SJSA1 (cell line): ENCODE data around the gene ACSF3. TPM values are rescaled to one million over a fixed set of nuclear protein-coding genes. Genes with fewer than 3 reads are reported as not detected.
A peak's percentile ranks its signal among the peaks of the same experiment; 100 is the strongest.
"Not testable (repeated sequence)": the region's sequence is repeated elsewhere in the genome, so short reads cannot be mapped to it uniquely, and the experiment has no call there.

ENCODE experiments used
- DNase-seq, 2 experiments: peaks; one replicate each; pipeline ENCODE4 v3.0.0-alpha.2; 2015 to 2020; ENCODE audit warnings: low spot score in 2 of 2, low read depth in 1 of 2
- H3K27ac ChIP-seq: fragments of 250-450 bp; sonication (Bioruptor Pico); 2 replicates; pipeline ENCODE4 v1.5.1; 2020; ENCODE audit warnings: mild to moderate bottlenecking, moderate library complexity
- H3K27me3 ChIP-seq: fragments of 250-450 bp; sonication (Bioruptor Pico); replicated peaks from 2 replicates; pipeline ENCODE4 v1.5.1; 2020; ENCODE audit warnings: mild to moderate bottlenecking, moderate library complexity
- H3K36me3 ChIP-seq: fragments of 250-450 bp; sonication (Bioruptor Pico); 2 replicates; pipeline ENCODE4 v1.5.1; 2020; ENCODE audit warnings: mild to moderate bottlenecking
- H3K4me1 ChIP-seq: fragments of 250-450 bp; sonication (Bioruptor Pico); replicated peaks from 2 replicates; pipeline ENCODE4 v1.6.1; 2021; ENCODE audit warnings: mild to moderate bottlenecking
- H3K4me3 ChIP-seq: fragments of 250-450 bp; sonication (Bioruptor Pico); 2 replicates; pipeline ENCODE4 v1.5.1; 2020; ENCODE audit warnings: mild to moderate bottlenecking
- H3K9me3 ChIP-seq: fragments of 250-450 bp; sonication (Bioruptor Pico); replicated peaks from 2 replicates; pipeline ENCODE4 v1.5.1; 2020; ENCODE audit warnings: mild to moderate bottlenecking
- total RNA-seq: library from RNA; depleted of rRNA; stranded (reverse); fragments of >200 nt; shearing (Covaris generic); gene quantifications from 2 replicates; pipeline ENCODE4 v1.2.3, GENCODE V29; 2014

The ACSF3 gene
- total RNA-seq, 1 experiment from 2014 or later, result 31.7 TPM

- not testable (repeated sequence) for H3K36me3 ChIP-seq, H3K9me3 ChIP-seq, H3K27ac ChIP-seq, H3K27me3 ChIP-seq, H3K4me1 ChIP-seq
- peak overlapping the region; percentile 43 for H3K4me3 ChIP-seq
- DNase-seq, result peak; percentile 72 to 94
Observed at GRCh38 chr16:89192186-89192955, 98.7 kb downstream of the ACSF3 start.

GRCh38 chr16:89192956-89193575 lies 99.4 kb downstream of the ACSF3 start:
- peak in 1 of 2 experiments; percentile 88 for DNase-seq
- 0 out of 2 replicates have a peak, but pooled peaks cover 2% of the 10 kb centered on the region for H3K27me3 ChIP-seq
- H3K4me1 ChIP-seq, result peaks cover 4% of the 10 kb centered on the region
- H3K4me3 ChIP-seq, result no peak overlapping the region
- no peaks in the 10 kb centered on the region; the same call in 1 of the 2 replicates for H3K9me3 ChIP-seq
- H3K27ac ChIP-seq, result no peak overlapping the region
- no peaks in the 10 kb centered on the region for H3K36me3 ChIP-seq

- DNase-seq, result no peak
- Histone ChIP-seq H3K27ac (no peak overlapping the region), H3K4me1 (peaks cover 4% of the 10 kb centered on the region), H3K36me3 (no peaks in the 10 kb centered on the region), H3K9me3 (no peaks in the 10 kb centered on the region; the same call in 1 of the 2 replicates), H3K27me3 (peaks cover 9% of the 10 kb centered on the region; the same call in 1 of the 2 replicates), H3K4me3 (no peak overlapping the region)
Observed at GRCh38 chr16:89193576-89194293, 100.1 kb downstream of the ACSF3 start.

- peaks cover 4% of the 10 kb centered on the region for H3K4me1 ChIP-seq
- DNase-seq, result peak in 1 of 2 experiments; percentile 48
- H3K27me3 ChIP-seq, result peaks cover 16% of the 10 kb centered on the region
- H3K4me3 ChIP-seq, result no peak overlapping the region
- no peaks in the 10 kb centered on the region for H3K36me3 ChIP-seq
- H3K9me3 ChIP-seq, result no peaks in the 10 kb centered on the region; the same call in 1 of the 2 replicates
- no peak overlapping the region for H3K27ac ChIP-seq
Observed at GRCh38 chr16:89194340-89195311, 101.0 kb downstream of the ACSF3 start.

- peaks cover 4% of the 10 kb centered on the region for H3K4me1 ChIP-seq
- H3K36me3 ChIP-seq, result no peaks in the 10 kb centered on the region
- H3K4me3 ChIP-seq, result no peak overlapping the region
- no peak overlapping the region for H3K27ac ChIP-seq
- DNase-seq, result peak in 1 of 2 experiments; percentile 44
- peaks cover 26% of the 10 kb centered on the region for H3K27me3 ChIP-seq
- no peaks in the 10 kb centered on the region; the same call in 1 of the 2 replicates for H3K9me3 ChIP-seq
Observed at GRCh38 chr16:89195521-89196171, 102.0 kb downstream of the ACSF3 start.

- Histone ChIP-seq H3K27me3 (peaks cover 32% of the 10 kb centered on the region), H3K27ac (no peak overlapping the region), H3K36me3 (no peaks in the 10 kb centered on the region), H3K9me3 (no peaks in the 10 kb centered on the region; the same call in 1 of the 2 replicates), H3K4me1 (peaks cover 2% of the 10 kb centered on the region), H3K4me3 (no peak overlapping the region)
- DNase-seq, result no peak
Observed at GRCh38 chr16:89197033-89197632, 103.5 kb downstream of the ACSF3 start.

GRCh38 chr16:89197633-89198416 lies 104.2 kb downstream of the ACSF3 start:
- no peak overlapping the region for H3K4me3 ChIP-seq
- no peak overlapping the region for H3K27ac ChIP-seq
- no peaks in the 10 kb centered on the region; the same call in 1 of the 2 replicates for H3K9me3 ChIP-seq
- no peaks in the 10 kb centered on the region for H3K36me3 ChIP-seq
- no peaks in the 10 kb centered on the region for H3K4me1 ChIP-seq
- peaks cover 36% of the 10 kb centered on the region for H3K27me3 ChIP-seq
- DNase-seq, result no peak

GRCh38 chr16:89198417-89199240 lies 105.0 kb downstream of the ACSF3 start:
- H3K27me3 ChIP-seq, result peaks cover 44% of the 10 kb centered on the region
- no peaks in the 10 kb centered on the region; the same call in 1 of the 2 replicates for H3K9me3 ChIP-seq
- no peak overlapping the region for H3K4me3 ChIP-seq
- no peaks in the 10 kb centered on the region for H3K4me1 ChIP-seq
- H3K27ac ChIP-seq, result no peak overlapping the region
- DNase-seq, result peak in 1 of 2 experiments; percentile 42
- H3K36me3 ChIP-seq, result no peaks in the 10 kb centered on the region

- H3K4me1 ChIP-seq, result no peaks in the 10 kb centered on the region
- no peak overlapping the region for H3K27ac ChIP-seq
- peaks cover 51% of the 10 kb centered on the region for H3K27me3 ChIP-seq
- no peaks in the 10 kb centered on the region for H3K36me3 ChIP-seq
- no peak overlapping the region for H3K4me3 ChIP-seq
- DNase-seq, result peak in 1 of 2 experiments; percentile 43
- H3K9me3 ChIP-seq, result no peaks in the 10 kb centered on the region; the same call in 1 of the 2 replicates
Observed at GRCh38 chr16:89199241-89200123, 105.8 kb downstream of the ACSF3 start.

- DNase-seq, result no peak
- Histone ChIP-seq H3K4me1 (no peaks in the 10 kb centered on the region), H3K9me3 (no peaks in the 10 kb centered on the region; the same call in 1 of the 2 replicates), H3K27ac (no peak within 1 kb of the TSS), H3K36me3 (no peaks in the 10 kb centered on the region), H3K27me3 (peaks cover 58% of the 10 kb centered on the region), H3K4me3 (no peak within 1 kb of the TSS)
Observed at GRCh38 chr16:89200124-89200849, 106.6 kb downstream of the ACSF3 start, which contains the start of gene SLC22A31. TSS of gene SLC22A31 (minus strand) at chr16:89200537. CDS start at chr16:89200501, 36 bp downstream.
